Smooth muscle cell (in vitro differentiated cells): ENCODE measurements around the gene CACNG4. TPM values are rescaled to one million over a fixed set of nuclear protein-coding genes. Genes with fewer than 3 reads are reported as not detected.

ENCODE experiments used
- DNase-seq: peaks from one replicate; lab custom pipeline; 2025; ENCODE audit not compliant: unreplicated experiment; lab: John Stamatoyannopoulos, UW
- H2AFZ ChIP-seq: fragments of 200-600 bp; sonication (generic); 2 replicates; pipeline ENCODE4 v1.6.0; 2016; ENCODE audit warnings: antibody characterized with exemption, low read depth, mild to moderate bottlenecking
- H3F3A ChIP-seq: fragments of 200-600 bp; sonication (generic); 2 replicates; pipeline ENCODE4 v1.6.0; 2017; ENCODE audit warnings: antibody characterized with exemption, low read depth
- H3K27ac ChIP-seq: fragments of 200-600 bp; sonication (generic); 2 replicates; pipeline ENCODE4 v1.5.1; 2016; ENCODE audit warnings: low read depth, mild to moderate bottlenecking
- H3K27me3 ChIP-seq: fragments of 200-600 bp; sonication (generic); 2 replicates; pipeline ENCODE4 v1.6.1; 2016; ENCODE audit warnings: low read depth, mild to moderate bottlenecking
- H3K36me3 ChIP-seq: fragments of 200-600 bp; sonication (generic); 2 replicates; pipeline ENCODE4 v1.5.1; 2016; ENCODE audit warnings: low read depth
- H3K4me1 ChIP-seq: fragments of 200-600 bp; sonication (generic); 2 replicates; pipeline ENCODE4 v1.5.1; 2016; ENCODE audit warnings: low read depth
- H3K4me2 ChIP-seq: fragments of 200-600 bp; sonication (generic); 2 replicates; pipeline ENCODE4 v1.6.0; 2016; ENCODE audit warnings: mild to moderate bottlenecking
- H3K4me3 ChIP-seq: fragments of 200-600 bp; sonication (generic); 2 replicates; pipeline ENCODE4 v1.5.1; 2016; ENCODE audit warnings: mild to moderate bottlenecking
- H3K79me2 ChIP-seq: fragments of 200-600 bp; sonication (generic); 2 replicates; pipeline ENCODE4 v1.6.0; 2016; ENCODE audit warnings: low read depth, mild to moderate bottlenecking
- H3K9ac ChIP-seq: fragments of 200-600 bp; sonication (generic); 2 replicates; pipeline ENCODE4 v1.6.0; 2016; ENCODE audit warnings: low read depth
- H3K9me3 ChIP-seq: fragments of 200-600 bp; sonication (generic); replicated peaks from 2 replicates; pipeline ENCODE4 v1.5.1; 2016; ENCODE audit warnings: low read depth
- H4K20me1 ChIP-seq: fragments of 200-600 bp; sonication (generic); 2 replicates; pipeline ENCODE4 v1.6.0; 2016; ENCODE audit warnings: low read depth
- WGBS: methylation state at CpG from one replicate; pipeline ENCODE4 v1.1.7; 2016; ENCODE audit warnings: low lambda C conversion rate; 5-methylcytosine and 5-hydroxymethylcytosine counted together
- polyA plus RNA-seq: library from polyadenylated mRNA; unstranded; fragments of >200 nt; fragmentation: Nextera tagmentation; extraction: Ambion mirVana; gene quantifications from 2 replicates; pipeline ENCODE4 v1.2.1, GENCODE V29; 2016
- total RNA-seq: library from RNA; depleted of rRNA; stranded (reverse); fragments of >200 nt; gene quantifications from 2 replicates; pipeline ENCODE4 v1.2.3, GENCODE V29; 2014
- TF ChIP-seq, protein P1 (sequence below): fragments of 200-600 bp; sonication (generic); IDR thresholded peaks from 2 replicates; pipeline ENCODE4 v1.5.1; 2017; ENCODE audit warnings: borderline replicate concordance, mild to moderate bottlenecking, antibody characterized with exemption; ENCODE audit not compliant: insufficient read depth, poor library complexity, severe bottlenecking

The CACNG4 gene
- total and polyA plus RNA-seq, 2 experiments from 2014 or later: 1.4 to 6.5 TPM

DNA sequence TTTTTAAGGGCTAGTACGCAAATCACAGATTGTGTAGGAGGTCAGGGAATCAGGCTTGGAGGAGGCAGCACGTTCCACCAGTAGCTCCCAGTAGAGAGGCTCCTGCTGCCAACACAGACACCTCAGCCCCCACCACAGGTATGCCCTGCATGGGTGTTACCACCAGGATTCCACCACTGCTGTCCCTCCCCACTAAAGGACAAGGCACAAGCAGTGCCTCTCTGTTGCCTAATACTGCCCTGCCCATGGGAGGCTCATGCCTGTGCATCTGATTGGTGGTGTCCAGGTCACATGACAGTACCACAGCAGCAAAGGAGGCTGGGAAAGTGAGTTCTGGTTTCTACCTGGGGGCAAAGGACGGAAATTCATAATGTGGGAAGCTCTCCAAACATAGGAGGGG, 33.6 kb upstream of the CACNG4 start:
- H3K27me3 ChIP-seq: peaks cover 5% of the 10 kb centered on the region
- WGBS: 69% methylated on average over 3 of the region's 3 CpGs
- DNase-seq: no peak

DNA sequence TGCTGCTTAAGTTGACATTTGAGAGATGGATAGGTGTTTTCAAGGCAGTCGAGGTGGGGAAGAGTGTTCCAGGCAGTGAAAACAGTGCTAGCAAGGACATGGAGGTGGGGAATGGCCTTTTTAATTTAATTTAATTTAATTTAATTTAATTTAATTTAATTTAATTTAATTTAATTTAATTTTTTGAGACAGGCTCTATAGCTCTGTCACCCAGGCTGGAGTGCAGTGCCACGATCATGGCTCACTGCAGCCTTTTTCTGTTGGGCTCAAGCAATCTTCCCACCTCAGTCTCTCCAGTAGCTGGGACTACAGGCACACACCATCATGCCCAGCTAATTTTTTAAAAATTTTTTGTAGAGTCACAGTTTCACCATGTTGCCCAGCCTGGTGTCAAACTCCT, 32.2 kb upstream of the CACNG4 start:
- no peaks in the 10 kb centered on the region for H3F3A ChIP-seq
- no peak overlapping the region for H3K27ac ChIP-seq
- no peaks in the 10 kb centered on the region for H3K9me3 ChIP-seq
- no peak overlapping the region for H2AFZ ChIP-seq
- no peaks in the 10 kb centered on the region for H3K36me3 ChIP-seq
- no peak for DNase-seq
- H3K27me3 ChIP-seq: no peaks in the 10 kb centered on the region
- no peaks in the 10 kb centered on the region for H3K79me2 ChIP-seq
- 77% methylated on average over 2 of the region's 2 CpGs for WGBS
- no peaks in the 10 kb centered on the region for H3K4me1 ChIP-seq
- H4K20me1 ChIP-seq: no peaks in the 10 kb centered on the region
- H3K4me3 ChIP-seq: no peak overlapping the region
- H3K9ac ChIP-seq: no peak overlapping the region
- H3K4me2 ChIP-seq: no peak overlapping the region
- TF ChIP-seq, protein P1, sequence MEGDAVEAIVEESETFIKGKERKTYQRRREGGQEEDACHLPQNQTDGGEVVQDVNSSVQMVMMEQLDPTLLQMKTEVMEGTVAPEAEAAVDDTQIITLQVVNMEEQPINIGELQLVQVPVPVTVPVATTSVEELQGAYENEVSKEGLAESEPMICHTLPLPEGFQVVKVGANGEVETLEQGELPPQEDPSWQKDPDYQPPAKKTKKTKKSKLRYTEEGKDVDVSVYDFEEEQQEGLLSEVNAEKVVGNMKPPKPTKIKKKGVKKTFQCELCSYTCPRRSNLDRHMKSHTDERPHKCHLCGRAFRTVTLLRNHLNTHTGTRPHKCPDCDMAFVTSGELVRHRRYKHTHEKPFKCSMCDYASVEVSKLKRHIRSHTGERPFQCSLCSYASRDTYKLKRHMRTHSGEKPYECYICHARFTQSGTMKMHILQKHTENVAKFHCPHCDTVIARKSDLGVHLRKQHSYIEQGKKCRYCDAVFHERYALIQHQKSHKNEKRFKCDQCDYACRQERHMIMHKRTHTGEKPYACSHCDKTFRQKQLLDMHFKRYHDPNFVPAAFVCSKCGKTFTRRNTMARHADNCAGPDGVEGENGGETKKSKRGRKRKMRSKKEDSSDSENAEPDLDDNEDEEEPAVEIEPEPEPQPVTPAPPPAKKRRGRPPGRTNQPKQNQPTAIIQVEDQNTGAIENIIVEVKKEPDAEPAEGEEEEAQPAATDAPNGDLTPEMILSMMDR: no peak

More for the DNA sequence above, 33.6 kb upstream of the CACNG4 start:
- Histone ChIP-seq H3K4me3 (no peak overlapping the region), H3K79me2 (no peaks in the 10 kb centered on the region), H2AFZ (no peak overlapping the region), H3K27ac (no peak overlapping the region), H3F3A (no peaks in the 10 kb centered on the region), H3K9me3 (no peaks in the 10 kb centered on the region), H4K20me1 (no peaks in the 10 kb centered on the region), H3K36me3 (no peaks in the 10 kb centered on the region), H3K9ac (no peak overlapping the region), H3K4me2 (no peak overlapping the region), H3K4me1 (no peaks in the 10 kb centered on the region)
- TF ChIP-seq, protein P1: no peak

DNA sequence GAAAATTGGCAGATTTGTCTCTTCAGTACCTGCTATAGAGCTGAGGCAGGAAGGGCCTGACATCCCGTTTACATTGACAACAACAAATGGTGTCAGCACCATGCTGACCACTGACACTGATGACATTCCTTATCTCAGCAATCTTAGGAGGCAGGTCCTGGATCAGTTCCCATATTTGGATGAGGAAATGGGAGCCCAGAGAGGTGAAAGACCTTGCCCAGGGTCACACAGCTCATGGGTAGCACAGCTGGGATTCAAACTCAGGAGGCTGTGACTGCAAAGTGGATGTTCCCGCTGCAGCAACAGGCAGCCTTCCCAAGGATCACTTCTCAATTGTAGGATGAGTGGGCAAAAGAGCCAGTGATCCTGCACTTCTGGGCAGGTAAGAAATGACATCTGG, 30.5 kb upstream of the CACNG4 start:
- WGBS: 79% methylated on average over 2 of the region's 2 CpGs
- Histone ChIP-seq H3K79me2 (no peaks in the 10 kb centered on the region), H3F3A (no peaks in the 10 kb centered on the region), H3K9me3 (no peaks in the 10 kb centered on the region), H3K27me3 (no peaks in the 10 kb centered on the region), H3K36me3 (no peaks in the 10 kb centered on the region), H3K4me2 (no peak overlapping the region), H3K27ac (no peak overlapping the region), H3K4me1 (no peaks in the 10 kb centered on the region), H2AFZ (no peak overlapping the region), H3K4me3 (no peak overlapping the region), H4K20me1 (no peaks in the 10 kb centered on the region), H3K9ac (no peak overlapping the region)
- TF ChIP-seq, protein P1: no peak
- no peak for DNase-seq

DNA sequence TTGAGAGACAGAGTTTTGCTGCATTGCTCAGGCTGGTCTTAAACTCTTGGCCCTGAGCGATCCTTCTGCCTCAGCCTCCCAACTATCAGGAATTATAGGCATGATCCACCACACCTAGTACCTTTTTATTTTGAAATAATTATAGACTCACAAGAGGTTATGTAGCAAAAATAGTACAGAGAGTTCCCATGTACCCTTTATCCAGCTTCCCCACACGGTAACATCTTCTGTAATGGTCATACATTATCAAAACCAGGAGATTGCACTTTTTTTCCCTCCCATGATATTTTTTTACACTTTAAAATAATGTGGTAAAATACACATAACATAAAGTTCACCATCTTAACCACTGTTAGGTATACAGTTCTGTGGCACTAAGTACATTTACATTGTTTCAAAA, 28.8 kb upstream of the CACNG4 start:
- H2AFZ ChIP-seq: no peak overlapping the region
- H4K20me1 ChIP-seq: no peaks in the 10 kb centered on the region
- no peak overlapping the region for H3K27ac ChIP-seq
- no peaks in the 10 kb centered on the region for H3K27me3 ChIP-seq
- H3F3A ChIP-seq: no peaks in the 10 kb centered on the region
- H3K79me2 ChIP-seq: no peaks in the 10 kb centered on the region
- H3K9me3 ChIP-seq: no peaks in the 10 kb centered on the region
- no peak overlapping the region for H3K4me3 ChIP-seq
- no peaks in the 10 kb centered on the region for H3K36me3 ChIP-seq
- H3K4me2 ChIP-seq: no peak overlapping the region
- DNase-seq: no peak
- no peak overlapping the region for H3K9ac ChIP-seq
- 100% methylated on average over 2 of the region's 2 CpGs for WGBS
- TF ChIP-seq, protein P1: no peak
- no peaks in the 10 kb centered on the region for H3K4me1 ChIP-seq
